Measurements from ENCODE around the gene KRT85. TPM values are rescaled to one million over a fixed set of nuclear protein-coding genes. Genes with fewer than 3 reads are reported as not detected.

Gene KRT85
- polyA plus RNA-seq, 1 donor, result not detected

- no peak for DNase-seq
Observed at GRCh38 chr12:52395761-52396434, 28.6 kb upstream of the KRT85 start.

DNA sequence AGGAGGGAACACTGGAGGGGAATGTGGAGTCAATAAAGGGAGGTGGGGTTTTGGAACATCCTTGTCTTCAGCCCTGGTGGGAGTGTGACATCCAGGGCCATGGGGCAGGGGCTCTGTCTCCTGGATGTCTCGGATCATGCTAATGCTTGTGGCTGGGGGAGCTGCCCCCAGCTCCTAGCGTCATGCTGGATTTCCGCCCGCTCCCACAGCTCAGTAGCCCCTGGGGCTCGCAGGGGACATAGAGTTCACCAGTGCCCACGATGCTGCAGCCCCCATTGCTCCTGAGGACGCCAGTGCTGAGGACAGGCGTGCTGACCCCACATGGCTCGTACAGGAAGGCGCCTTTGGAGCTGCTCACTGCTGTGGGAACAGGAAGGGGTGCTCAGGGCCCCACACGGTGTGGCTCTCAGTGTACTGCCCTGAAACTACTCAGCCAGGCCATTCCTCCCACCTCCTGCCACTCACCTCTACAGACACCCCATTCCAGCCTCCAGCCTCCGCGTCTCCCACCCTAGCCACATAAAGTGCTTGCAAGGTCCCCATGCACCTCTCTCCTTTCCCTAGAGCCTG, 27.6 kb upstream of the KRT85 start:
- no peak for DNase-seq

DNA sequence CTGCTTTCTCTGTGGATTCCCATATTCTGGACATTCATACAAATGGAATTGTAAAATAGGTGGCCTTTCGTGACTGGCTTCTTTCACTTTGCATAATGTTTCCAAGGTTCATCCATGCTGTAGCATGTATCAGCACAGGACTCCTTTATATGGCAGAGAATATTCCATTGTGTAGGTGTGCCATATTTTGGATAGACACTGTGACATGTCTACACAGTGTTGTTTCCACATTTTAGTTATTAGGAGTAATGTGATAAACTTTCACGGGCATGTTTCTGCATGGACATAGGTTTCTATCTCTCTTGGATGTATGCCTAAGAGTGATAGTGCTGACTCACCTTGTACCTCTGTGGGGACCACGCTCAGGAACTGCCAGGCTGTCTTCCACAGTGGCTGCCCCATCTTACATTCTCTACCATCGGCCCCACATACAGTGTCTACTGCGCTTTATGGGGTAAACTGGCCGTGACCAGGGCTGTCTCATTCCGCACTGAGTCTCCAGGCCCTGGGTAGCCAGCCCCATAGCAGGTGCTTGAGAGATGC, 25.3 kb upstream of the KRT85 start:
- no peak for DNase-seq

DNA sequence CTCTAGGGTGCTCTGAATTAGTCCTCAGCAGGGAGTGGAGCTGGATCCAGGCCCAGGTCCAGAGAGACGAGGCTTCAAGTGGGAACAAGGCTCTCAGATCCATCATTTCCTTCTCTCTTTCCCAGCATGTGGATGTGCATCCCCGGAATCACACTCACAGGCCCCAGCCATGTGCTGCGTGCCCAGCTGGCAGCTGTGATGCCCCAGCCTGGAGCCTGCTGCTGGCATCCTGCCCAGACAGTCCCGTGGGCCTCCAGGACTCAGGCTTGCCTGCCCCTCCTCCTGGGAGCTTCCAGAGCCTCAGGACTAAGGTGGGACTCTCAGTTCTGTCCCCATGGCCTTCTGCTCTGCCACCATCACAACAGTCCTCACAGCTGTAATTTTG, 24.3 kb upstream of the KRT85 start:
- DNase-seq, result no peak

- DNase-seq, result no peak
Observed at GRCh38 chr12:52390739-52391617, 23.7 kb upstream of the KRT85 start.

DNA sequence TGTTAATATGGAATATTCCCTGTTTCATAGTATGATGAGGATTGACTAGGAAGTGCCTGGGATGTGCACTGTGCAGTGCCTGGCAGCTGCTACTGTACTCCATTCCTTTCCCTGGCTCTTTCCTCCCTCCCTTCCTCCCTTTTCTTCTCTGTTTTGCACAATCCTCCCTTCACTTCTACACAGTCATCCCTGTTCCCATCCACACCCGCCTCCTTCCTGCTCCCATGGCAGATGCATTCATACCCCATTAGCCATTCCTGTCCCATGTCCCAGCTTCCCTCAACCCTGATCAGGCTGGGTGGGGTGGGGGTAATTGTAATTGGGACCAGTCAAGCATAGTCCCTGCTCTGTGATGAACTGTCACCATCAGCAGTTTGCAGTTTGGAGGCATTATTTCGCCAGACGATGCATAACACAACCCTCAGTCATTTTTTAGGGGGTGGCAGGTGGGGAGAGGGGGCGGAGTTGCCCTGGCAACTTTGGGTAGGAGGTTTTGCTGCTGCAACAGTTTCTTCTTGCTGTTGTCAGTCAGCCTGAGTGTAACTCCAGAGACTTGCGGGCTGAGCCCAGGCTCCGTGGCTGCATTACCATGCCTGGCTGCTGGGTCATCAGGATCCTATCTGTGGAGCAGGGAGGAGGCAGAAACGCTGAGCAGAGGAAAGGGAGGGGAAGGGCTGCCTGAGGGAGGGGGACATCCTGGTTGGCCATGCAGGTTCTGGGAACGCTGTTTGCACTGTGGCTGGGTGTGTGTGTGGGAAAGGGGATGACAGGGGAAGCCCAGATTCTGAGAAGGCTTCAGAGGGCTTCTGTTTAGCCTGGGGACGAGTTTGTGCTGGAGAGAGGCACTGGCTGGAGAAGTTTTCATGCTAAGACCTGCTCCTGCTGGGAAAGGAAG, 22.3 kb upstream of the KRT85 start:
- DNase-seq, result no peak

DNA sequence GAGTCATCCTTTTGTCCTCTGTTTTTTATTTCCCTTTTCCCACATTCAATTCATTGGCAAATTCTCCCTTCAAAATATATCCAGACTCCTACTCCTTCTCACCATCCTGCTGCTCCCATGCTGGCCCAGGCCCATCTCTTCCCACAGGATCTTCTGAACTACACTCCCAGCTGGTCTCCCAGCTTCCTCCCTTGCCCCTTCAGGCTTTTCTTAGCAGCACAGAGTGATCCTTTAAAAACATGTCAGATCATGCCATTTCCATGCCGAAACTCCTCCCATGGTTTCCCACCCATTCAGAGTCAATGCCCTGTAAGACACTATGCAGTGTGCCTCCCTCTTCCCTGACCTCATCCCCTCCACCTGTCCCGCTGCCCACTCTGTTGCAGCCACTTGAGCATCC, 20.6 kb upstream of the KRT85 start:
- no peak for DNase-seq

- DNase-seq, result no peak
Observed at GRCh38 chr12:52385226-52385702, 18.0 kb upstream of the KRT85 start, which contains the start of gene KRT84. TSS of gene KRT84 (minus strand) at chr12:52385652. CDS start at chr12:52385585, 67 bp downstream.

DNA sequence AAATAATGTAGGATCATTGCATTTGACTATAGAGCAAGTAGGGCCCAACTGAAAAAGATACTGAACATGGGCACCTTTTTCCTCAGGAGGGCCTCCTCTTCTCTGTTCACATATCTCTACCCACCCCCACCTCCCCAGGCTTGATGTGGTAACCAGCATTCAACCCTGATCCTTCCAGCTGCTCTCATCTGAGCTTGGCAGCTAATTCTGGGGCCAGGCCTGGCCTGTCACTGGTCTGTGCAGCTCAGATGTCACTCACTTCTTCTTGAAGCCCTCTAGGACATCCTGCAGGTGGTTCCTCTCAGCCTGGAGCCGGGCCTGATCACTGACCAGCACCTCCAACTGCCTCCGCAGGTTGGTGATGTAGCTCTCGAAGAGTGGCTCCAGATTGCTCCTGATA, 16.1 kb upstream of the KRT85 start:
- DNase-seq, result no peak

DNA sequence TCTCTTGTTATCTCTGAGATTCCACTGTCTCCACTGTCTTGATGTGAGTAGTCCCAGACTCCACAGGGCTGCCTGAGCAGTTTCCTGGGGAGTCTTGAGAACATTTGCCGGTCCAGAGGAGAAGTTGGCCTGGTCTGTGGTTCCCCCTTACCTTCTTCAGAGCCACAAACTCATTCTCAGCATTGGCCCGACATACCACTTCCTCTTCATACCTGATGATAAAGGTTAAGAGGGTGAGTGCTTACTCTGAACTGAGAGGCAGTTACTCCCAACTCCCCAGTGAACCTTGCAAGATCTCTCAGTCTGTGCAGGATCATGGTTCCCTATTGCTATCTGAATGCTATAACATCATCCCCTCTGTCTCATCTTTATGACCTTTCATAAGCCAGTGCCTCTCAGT, 15.6 kb upstream of the KRT85 start:
- no peak for DNase-seq

GRCh38 chr12:52381206-52381605, 13.9 kb upstream of the KRT85 start:
- no peak for DNase-seq

GRCh38 chr12:52380271-52380694, 13.0 kb upstream of the KRT85 start:
- no peak for DNase-seq

GRCh38 chr12:52379536-52379935, 12.3 kb upstream of the KRT85 start:
- DNase-seq, result no peak

DNA sequence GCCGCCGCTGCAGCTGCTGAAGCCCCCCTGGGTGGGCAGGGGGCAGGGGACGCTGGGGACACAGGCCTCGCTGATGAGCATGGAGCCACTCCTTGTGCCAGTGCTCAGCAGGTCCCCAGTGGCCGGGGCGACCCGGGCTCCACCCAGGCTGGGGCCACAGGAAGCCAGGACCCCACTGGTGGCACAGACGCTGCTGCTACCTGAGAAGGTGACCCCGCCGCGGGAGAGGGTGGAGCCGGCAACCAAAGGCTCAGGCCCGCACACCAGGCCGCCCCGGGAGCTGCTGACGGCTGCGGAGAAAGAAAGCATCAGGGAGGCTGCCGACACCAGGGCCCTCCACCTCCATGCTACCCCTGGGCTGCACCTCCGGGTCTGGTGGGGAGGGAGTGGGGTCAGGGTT, 10.8 kb upstream of the KRT85 start:
- no peak for DNase-seq

GRCh38 chr12:52377266-52377665, 10.0 kb upstream of the KRT85 start:
- DNase-seq, result no peak

- DNase-seq, result peak; percentile 72
Observed at GRCh38 chr12:52372216-52373154, 5.2 kb upstream of the KRT85 start.

DNA sequence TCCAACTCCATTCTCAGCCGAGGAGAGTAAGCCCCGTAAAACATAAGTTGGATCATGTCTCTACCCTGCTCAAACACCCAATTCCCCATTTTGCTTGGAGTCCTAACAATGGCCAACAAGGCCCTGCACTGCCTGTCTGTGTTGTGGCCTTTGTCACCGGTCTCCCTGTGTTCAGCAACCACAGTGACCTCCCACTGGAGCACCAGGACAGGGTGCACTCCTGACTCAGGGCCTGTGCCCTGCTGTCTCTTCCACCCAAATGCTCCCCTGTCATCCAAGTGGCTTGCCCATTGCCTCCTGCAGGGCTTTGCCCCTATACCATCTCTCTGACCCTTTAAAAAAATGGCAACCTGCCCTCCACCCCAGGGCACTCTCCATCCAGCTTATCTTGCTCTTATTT, 4.4 kb upstream of the KRT85 start:
- DNase-seq, result no peak

GRCh38 chr12:52370926-52371608, 3.8 kb upstream of the KRT85 start:
- DNase-seq, result peak; percentile 57

DNA sequence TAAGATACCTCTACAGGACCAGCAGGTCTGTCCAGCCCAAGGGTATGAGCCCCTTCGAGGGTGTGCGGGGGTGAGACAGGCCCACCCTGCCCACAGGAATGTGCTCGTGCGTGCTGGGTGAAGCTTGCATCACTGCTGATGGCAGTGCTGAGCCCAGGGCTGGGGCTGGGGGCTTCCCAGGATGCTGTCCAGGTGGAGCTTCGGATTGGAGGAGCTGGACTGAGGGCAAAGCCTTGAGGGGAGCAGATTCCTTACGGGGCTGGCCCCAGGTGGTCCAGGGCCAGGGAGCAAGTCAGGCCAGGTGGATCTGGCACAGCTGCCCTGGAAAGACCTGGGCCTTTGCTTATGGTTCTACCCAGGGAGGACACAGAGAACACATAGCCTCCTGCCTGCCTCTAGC, 2.5 kb upstream of the KRT85 start:
- no peak for DNase-seq

DNA sequence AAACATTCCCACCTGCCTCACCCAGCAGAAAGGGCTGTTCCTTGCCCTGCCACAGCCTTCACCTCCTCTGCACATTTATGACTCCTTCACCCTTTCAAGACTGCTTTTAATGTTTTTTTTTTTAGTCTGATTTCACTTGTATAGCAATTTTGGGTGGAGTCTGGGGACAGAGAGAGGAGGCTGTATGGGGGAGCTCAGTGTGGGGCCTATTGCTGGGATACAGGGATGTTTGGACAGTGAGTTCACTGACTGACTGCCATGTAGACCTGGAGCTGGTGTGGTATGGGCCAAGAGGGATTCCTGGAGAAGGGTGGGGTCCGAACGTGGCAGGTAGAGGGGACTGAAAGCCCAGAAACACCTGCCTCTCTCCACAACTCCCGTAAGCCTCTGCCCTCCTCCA, 1.9 kb upstream of the KRT85 start:
- DNase-seq, result no peak
